Measurements from ENCODE around the gene BRPF1.

DNA sequence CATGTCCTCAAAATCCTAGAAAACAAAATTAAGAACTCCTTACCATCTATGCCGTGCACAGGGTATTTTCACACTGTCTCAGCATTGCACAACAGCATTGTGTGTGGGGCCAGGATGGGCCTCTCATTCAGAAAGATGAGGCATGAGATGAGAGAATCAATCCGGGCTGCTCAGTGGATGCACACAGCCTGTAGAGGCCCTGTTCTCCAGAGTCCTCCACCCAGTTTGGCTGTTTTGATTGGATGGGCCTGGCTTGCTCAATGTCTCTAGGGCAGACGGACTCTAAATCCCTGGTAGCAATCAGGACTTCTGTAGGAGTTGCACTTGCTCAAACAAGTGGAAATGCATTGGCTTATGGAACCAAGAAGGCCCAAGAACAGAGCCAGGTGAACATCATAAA lies 48.1 kb upstream of the BRPF1 start:
- TF ChIP-seq, protein P1, sequence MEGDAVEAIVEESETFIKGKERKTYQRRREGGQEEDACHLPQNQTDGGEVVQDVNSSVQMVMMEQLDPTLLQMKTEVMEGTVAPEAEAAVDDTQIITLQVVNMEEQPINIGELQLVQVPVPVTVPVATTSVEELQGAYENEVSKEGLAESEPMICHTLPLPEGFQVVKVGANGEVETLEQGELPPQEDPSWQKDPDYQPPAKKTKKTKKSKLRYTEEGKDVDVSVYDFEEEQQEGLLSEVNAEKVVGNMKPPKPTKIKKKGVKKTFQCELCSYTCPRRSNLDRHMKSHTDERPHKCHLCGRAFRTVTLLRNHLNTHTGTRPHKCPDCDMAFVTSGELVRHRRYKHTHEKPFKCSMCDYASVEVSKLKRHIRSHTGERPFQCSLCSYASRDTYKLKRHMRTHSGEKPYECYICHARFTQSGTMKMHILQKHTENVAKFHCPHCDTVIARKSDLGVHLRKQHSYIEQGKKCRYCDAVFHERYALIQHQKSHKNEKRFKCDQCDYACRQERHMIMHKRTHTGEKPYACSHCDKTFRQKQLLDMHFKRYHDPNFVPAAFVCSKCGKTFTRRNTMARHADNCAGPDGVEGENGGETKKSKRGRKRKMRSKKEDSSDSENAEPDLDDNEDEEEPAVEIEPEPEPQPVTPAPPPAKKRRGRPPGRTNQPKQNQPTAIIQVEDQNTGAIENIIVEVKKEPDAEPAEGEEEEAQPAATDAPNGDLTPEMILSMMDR (IDR thresholded peaks at IDR 0.05) = no peak
- no peak for TF ChIP-seq POLR2A (IDR thresholded peaks at IDR 0.05)

All from right lobe of liver (tissue), 4 donors.